Inflammatory macrophage treated with lipopolysaccharide for 1 hour (primary cell): ENCODE results near the gene SINHCAF.
"Not testable (repeated sequence)": the region's sequence is repeated elsewhere in the genome, so short reads cannot be mapped to it uniquely, and the experiment has no call there.

Source experiments
- DNase-seq, 2 donors: peaks; one replicate each; pipeline ENCODE4 v3.0.0-alpha.2; 2020 to 2022

The SINHCAF gene

DNA sequence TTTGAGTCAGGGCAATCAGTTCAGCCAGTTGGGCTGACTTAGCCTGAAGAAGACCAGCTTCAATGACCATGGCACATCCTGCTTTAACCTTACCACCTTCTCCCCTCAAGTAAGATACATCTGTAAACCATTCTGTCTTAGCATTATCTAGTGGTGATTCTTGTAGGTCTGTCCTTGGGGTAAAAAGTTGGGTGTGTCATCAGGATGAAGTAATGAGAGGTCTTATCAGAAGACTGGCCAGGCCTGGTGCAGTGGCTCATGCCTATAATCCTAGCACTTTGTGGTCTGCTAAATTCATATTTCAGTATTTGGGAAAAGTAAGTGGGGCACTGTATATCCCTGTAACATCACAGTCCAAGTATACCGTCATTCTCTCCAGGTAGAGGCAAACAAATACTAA is 19.1 kb downstream of the SINHCAF start:
- DNase-seq: no peak

- no peak for DNase-seq
Observed at GRCh38 chr12:31303466-31303865, 22.5 kb downstream of the SINHCAF start.

DNA sequence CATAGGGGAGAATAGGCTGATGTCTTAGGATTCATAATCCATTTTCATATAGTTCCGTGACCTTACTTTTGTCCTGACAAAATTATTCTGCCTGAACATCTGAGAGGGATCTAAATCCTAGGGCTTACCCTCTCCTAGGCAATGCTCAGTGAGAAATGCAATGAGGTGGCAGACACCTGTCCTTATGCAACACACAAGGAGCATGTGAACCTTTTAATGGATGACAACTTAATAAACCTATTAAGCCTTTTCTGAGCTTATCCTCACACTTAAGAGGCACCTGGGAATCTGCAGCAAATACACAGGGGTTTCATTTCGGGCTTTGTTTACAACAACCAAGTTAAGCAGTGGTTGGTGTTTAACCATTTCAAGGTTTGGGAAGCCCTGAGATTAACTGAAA is 24.6 kb downstream of the SINHCAF start:
- no peak for DNase-seq

DNA sequence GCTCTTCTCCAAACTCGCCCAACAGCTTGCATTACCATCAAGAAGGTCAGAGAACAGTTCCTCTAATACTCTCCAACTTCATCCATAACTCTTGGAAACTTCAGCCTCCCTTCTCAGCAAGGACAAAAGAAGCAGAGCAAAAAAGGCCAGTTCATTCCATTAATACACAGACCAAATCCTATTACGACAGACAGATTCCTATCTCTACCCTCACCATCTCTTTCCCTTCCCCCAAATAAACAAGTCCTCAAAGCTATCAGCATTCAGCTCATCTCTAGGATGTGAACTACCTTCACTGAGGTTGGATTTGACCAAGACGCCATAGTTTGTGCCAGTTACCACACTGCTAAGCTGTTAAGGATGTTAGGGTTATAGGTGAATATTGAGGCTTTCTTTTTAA is 25.2 kb downstream of the SINHCAF start:
- no peak for DNase-seq

GRCh38 chr12:31300341-31300740 is 25.6 kb downstream of the SINHCAF start:
- peak; percentile 19 to 39 for DNase-seq

DNA sequence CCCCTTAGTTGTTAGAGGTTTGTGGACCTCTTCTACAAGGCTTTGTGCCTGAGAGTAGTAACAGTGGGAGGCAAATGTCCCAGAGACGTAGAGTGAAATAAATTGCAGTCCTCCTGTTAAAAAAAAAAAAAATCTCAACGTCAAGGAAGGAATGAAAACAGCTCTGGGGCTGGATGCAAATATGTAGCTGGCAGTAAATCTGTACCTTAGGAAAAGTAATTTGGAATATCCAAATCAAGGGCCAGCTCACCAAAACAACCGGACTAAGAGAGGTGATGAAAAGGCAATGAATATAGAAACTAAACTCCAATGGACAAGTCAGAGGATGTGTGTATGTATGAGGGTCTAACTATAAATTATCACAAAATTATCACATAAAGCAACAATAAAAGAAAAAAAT is 27.0 kb downstream of the SINHCAF start:
- no peak for DNase-seq

- peak; percentile 59 to 83 for DNase-seq
Observed at GRCh38 chr12:31298515-31298910, 27.4 kb downstream of the SINHCAF start.

DNA sequence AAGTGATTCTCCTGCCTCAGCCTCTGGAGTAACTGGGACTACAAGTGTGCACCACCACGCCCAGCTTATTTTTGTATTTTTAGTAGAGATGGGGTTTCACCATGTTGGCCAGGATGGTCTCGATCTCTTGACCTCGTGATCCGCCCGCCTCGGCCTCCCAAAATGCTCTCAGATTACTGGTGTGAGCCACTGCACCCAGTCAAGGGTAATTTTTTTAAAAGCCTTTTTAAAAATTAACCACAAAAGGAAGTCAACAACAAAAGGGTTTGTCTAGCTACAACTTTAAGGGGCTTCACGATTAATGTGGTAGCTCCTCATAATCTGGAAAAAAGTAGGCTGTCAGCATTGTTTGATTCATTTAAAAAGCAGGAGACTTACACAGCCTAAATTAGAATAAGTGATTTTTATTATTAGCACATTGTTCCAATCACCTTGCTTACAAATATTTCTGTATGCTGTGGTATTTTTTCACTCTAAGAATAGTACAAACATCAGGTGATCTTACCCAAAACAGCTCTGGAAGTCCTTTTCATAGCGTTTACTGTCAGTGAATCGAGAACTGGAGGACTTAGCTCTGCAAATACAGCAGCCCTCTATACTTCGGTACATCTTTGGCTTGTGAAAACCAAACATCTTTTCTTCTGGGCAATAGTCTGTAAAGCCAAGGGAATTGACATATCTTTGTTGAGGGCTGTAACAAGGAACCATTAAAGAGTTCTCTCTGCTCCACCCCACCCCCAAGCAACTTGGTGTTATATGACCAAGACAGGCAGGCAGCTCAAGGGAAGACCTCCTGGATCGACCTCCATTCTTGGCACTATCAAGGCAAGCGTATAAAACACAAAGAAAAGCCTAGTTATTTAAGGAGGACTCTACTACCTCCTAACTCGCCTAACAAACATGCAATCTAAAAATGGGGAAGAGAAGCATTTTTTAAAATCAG is 28.1 kb downstream of the SINHCAF start:
- DNase-seq: no peak

- no peak for DNase-seq
Observed at GRCh38 chr12:31289441-31289840, 36.5 kb downstream of the SINHCAF start.

- no peak for DNase-seq
Observed at GRCh38 chr12:31288381-31288780, 37.6 kb downstream of the SINHCAF start.

DNA sequence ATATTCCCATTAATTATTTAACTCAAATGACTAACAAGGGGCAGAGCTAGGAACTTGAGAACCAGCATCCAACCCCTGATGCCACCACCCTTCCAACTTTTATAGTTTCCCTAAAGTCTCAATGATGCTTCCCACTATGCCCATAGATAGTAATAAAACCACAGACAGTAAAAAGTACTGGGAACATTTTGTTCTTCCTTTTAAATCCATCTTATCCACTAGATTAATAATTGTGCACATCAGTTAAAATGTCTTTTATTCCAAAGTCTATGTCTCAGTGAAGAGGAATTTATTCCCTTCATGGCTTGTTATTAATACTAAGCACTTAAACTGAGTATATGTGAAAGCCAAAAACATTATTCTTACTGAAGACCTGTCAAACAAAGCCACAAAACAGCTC is 45.8 kb downstream of the SINHCAF start:
- DNase-seq: no peak

- DNase-seq: no peak
Observed at GRCh38 chr12:31279390-31279924, 46.5 kb downstream of the SINHCAF start.

DNA sequence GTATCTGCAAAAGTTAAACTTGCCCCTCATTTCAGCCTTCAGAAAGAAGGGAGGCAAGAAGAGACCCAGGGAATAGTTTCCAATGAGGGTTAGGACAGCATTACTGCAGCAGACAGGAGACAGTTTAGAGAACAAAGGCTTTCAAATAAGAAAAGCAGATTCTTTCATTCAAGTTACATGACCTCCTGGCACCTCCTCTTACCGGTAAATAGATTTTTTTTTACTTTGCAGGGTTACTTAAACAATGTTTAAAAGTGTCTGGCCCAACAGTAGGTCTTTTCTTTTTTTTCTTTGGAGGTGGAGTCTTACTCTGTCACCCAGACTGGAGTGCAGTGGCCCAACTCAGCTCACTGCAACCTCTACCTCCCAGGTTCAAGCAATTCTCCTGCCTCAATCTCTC is 47.1 kb downstream of the SINHCAF start:
- DNase-seq: no peak

DNA sequence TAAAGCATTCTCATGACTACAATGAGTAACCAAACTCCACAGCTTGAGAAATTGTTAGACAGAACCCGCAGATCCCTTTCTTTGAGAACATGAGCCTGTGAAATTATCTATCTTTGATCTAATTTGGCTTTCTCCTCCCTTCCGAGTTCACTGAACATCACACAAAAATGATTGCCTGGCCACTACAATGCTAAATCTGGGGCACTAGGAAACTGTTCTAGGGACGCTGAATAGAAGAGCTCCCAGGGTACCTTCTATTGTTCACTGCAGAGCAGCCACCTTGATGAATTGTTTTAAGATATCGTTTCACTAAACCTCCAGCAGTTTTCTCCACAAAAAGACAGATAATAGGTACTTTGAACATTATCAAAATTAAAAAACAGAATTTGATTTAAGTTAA is 47.5 kb downstream of the SINHCAF start:
- DNase-seq: no peak

DNA sequence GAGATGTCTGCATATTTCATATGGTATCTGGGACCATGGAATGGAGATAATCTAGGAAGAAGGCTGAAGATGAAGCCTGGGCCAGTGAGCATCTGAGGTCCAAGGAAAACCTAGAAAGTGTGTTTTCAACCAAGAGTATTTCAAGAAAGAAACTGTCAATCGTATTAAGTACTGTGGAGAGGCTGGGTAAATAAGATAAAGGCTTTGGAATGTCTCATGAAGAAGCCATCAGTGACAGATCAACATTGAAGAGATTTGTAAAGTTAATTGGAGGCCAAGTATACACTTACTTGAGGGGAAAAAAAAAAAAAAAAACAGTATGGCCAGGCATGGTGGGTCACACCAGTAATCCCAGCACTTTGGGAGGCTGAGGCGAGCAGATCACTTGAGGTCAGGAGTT is 48.9 kb downstream of the SINHCAF start:
- no peak for DNase-seq

- no peak for DNase-seq
Observed at GRCh38 chr12:31275491-31275890, 50.5 kb downstream of the SINHCAF start.

GRCh38 chr12:31274520-31275300 is 51.2 kb downstream of the SINHCAF start:
- no peak for DNase-seq

GRCh38 chr12:31273794-31274193 is 52.2 kb downstream of the SINHCAF start:
- not testable (repeated sequence) for DNase-seq

DNA sequence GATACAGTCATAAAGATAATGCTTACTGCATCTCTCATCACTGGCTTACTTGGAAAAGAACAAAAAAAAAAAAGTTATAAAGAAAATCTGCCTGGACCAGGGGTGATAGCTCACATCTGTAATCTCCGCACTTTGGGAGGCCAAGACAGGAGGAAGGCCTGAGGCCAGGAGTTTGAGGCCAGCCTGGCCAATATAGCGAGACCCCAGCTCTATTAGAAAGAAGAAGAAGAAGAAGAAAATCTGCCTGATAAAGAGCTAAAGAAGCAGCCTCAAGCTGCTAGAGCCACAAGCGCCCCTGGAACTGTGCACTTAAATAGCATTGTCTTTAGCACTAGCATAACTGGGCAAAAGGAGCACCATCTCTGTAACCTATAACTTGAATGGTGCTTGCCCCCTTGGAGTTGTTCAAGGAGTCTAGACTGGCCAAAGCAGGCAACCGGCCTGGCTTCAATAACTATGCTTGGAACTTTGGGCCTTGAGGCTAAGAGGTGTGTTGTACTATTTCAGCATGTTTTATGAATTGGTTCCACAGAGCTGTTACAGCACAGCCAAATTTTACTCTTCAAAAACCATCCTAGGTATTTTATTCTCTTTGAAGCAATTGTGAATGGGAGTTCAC is 53.2 kb downstream of the SINHCAF start:
- DNase-seq: no peak

- DNase-seq: no peak
Observed at GRCh38 chr12:31267966-31268365, 58.0 kb downstream of the SINHCAF start.

DNA sequence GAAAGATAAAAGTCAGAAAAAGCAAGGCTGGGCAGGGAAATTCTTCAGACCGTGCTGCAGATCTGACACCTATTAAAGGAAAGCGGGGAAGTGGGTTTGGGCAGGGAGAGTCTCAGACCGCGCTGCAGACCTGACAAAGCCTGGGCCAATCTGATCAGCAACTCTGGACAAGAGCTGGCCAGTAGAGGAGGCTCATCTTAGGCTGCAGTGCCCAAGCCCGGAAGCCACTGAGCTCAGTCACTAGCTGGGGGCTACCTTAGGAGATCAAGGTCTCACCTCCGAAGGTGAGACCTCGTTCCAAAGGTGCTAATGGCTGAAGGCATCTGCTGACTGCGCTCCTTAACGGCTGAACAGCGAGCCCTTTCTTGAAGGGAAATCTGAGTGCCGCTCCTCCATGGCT is 60.2 kb downstream of the SINHCAF start:
- DNase-seq: no peak

DNA sequence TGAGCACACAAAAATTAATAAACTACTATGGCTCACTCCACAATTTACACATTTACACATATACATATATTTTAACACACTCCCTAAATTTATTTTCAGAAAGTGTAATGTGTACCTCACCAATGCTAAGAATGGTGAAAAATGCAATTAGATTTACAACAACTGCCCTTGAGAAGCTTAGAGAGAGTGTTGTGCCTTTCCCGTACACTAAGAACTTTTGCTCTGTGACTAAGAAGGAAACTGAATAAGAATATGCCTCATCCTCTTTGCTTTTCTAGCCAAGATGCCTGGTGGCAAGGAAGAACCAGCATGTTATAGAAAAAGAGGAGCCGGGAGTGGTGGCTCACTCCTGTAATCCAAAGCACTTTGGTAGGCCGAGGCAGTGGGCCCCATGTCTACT is 62.3 kb downstream of the SINHCAF start:
- DNase-seq: no peak

DNA sequence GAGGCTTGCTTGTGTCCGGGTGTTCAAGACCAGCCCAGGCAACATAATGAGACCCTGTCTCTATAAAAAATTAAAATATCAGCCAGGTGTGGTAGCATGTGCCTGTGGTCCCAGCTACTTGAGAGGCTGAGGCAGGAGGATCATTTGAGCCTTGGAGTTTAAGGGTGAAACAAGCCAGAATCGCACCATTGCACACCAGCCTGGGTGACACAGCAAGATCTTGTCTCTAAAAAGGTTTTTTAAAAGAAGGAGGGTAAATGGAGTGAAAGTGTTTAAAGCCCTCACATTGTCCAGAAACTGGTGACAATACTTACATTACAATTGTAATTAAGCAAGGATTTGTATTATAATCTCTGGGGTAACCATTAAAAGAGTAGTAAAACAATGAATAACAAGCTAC is 64.2 kb downstream of the SINHCAF start:
- no peak for DNase-seq
